Astrocyte (in vitro differentiated cells and primary cell): ENCODE measurements around the gene CCDC196.

ENCODE experiments used
- CTCF ChIP-seq: IDR thresholded peaks from 2 replicates; pipeline ENCODE4 v1.5.1; 2011; ENCODE audit warnings: low read depth, mild to moderate bottlenecking, inconsistent platforms, low read length, moderate library complexity; ENCODE audit not compliant: insufficient read depth
- EZH2 ChIP-seq: IDR thresholded peaks from 2 replicates; pipeline ENCODE4 v1.6.1; 2012; ENCODE audit warnings: mild to moderate bottlenecking, low read length, inconsistent platforms; ENCODE audit not compliant: insufficient read depth

DNA sequence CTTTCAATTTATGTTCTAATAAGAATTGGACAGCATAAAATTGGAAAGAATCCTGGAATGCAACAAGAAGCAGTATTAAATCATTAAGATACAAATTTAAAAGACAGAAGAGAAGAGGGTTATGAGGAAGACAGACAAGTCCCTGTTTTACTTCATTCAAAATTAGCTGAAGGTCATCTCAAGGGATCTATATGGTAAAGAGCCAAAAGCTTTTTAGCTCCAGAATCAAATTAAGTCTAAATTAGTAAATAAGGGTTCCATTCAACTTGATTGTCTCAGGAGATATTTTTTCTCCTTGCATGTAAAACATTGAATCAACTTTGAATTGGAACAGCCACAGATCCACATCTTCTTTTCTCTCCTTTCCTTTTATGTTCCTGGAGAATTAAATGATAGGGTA lies 7.6 kb downstream of the CCDC196 start:
- TF ChIP-seq CTCF = no peak
- TF ChIP-seq EZH2 = no peak
